Activated CD4-positive, alpha-beta T cell treated with anti-CD3 and anti-CD28 coated beads, Interleukin-2, amount 10 ng/mL, durations not matched to agents 7 days and 5 days (primary cell): ENCODE results near the gene NRG3. TPM values are rescaled to one million over a fixed set of nuclear protein-coding genes. Genes with fewer than 3 reads are reported as not detected.

ENCODE experiments used
- CTCF ChIA-PET: fragments of 350-600 bp; sonication (Branson Sonifier 250); formaldehyde crosslinking; loops from one replicate; lab custom pipeline; 2021; ENCODE audit warnings: antibody characterized with exemption; lab: Charles Lee
- POLR2A ChIA-PET: fragments of 350-600 bp; sonication (Branson Sonifier 250); formaldehyde crosslinking; loops from one replicate; lab custom pipeline; 2021; ENCODE audit warnings: antibody characterized with exemption; lab: Charles Lee
- DNase-seq: peaks from one replicate; pipeline ENCODE4 v3.0.0-alpha.2; 2020
- H3K27ac Mint-ChIP-seq: one replicate; pipeline ENCODE4 v1.8.0; 2021; ENCODE audit warnings: mild to moderate bottlenecking, moderate library complexity, mixed read lengths
- H3K27me3 Mint-ChIP-seq: one replicate; pipeline ENCODE4 v1.8.0; 2021; ENCODE audit warnings: mixed read lengths
- H3K36me3 Mint-ChIP-seq: one replicate; pipeline ENCODE4 v1.8.0; 2021; ENCODE audit warnings: low read depth, mixed read lengths
- H3K4me1 Mint-ChIP-seq: one replicate; pipeline ENCODE4 v1.8.0; 2021; ENCODE audit warnings: mixed read lengths
- H3K4me3 Mint-ChIP-seq: one replicate; pipeline ENCODE4 v1.8.0; 2021; ENCODE audit warnings: mild to moderate bottlenecking, moderate library complexity, mixed read lengths
- H3K9me3 Mint-ChIP-seq: one replicate; pipeline ENCODE4 v1.8.0; 2021; ENCODE audit warnings: mixed read lengths
- total RNA-seq, 2 experiments: library from RNA; stranded (reverse); gene quantifications; one replicate each; pipeline ENCODE4 v1.2.3, GENCODE V29; 2021

Gene NRG3
- total RNA-seq, 2 experiments from 2014 or later, result not detected

DNA sequence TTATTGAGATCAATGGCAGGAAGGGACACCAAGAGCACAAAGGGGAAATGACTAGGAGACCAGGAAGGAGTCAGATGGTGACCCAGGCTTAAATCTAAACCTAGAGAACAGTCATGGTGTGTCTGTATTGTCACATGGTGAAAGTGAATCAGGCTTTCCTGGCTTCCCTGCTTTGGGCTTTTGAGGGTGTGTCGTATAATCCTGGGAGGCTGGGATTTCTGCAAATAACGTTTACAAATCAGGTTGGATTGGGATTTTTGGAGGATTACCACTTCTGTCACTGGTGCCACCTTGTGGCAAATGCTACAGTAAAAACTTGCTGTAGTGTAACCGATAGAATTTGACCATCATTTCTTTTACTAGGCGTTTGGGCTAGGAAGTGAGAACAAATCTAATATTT, 502.6 kb downstream of the NRG3 start:
- H3K27ac Mint-ChIP-seq, result no peak overlapping the region
- H3K4me3 Mint-ChIP-seq, result no peak overlapping the region

DNA sequence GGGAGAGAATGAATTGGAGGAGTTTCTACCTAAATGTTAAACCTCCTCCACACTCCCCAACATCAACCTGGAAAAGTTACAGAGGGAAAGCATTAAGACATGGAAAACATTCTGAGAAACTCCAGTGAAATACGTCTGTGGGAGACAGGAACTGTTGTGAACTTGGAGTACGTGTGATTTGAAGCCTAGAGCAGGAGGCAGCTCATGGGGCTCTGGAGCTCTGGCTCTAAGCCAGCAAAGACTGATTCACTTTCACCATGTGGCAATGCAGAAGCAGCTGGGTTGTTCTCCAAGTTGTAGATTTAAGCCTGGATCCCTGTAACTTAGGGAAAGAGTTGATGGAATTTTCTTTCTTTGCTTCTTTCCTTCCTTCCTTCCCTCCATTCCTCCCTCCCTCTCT, 503.2 kb downstream of the NRG3 start:
- CTCF ChIA-PET, result no interaction called here
- DNase-seq, result no peak
- H3K9me3 Mint-ChIP-seq, result no peaks in the 10 kb centered on the region
- no peak overlapping the region for H3K27ac Mint-ChIP-seq
- no peaks in the 10 kb centered on the region for H3K4me1 Mint-ChIP-seq
- H3K4me3 Mint-ChIP-seq, result no peak overlapping the region
- H3K27me3 Mint-ChIP-seq, result no peaks in the 10 kb centered on the region
- no peaks in the 10 kb centered on the region for H3K36me3 Mint-ChIP-seq
- POLR2A ChIA-PET, result no interaction called here

More for the DNA sequence above, 502.6 kb downstream of the NRG3 start:
- DNase-seq, result no peak
- H3K36me3 Mint-ChIP-seq, result no peaks in the 10 kb centered on the region
- no peaks in the 10 kb centered on the region for H3K27me3 Mint-ChIP-seq
- no peaks in the 10 kb centered on the region for H3K9me3 Mint-ChIP-seq
- POLR2A ChIA-PET, result no interaction called here
- CTCF ChIA-PET, result no interaction called here
- no peaks in the 10 kb centered on the region for H3K4me1 Mint-ChIP-seq

DNA sequence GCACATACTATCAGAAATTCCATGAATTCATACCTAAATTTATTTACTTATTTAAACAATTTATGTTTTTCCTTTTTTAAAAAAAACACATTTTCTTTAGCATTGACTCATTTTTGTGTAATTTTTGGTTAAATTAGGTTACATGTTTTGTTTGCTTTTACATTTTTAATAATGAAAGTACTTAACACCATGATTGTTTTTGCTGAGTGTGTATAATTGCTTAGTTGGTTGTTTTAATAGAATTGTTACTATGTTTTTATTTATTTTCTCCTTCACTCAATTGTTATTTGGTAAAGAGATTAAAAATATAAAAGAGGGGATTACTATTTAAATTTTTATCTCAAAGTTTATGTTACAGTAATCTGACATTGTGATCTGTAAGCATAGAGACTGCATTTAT, 508.4 kb downstream of the NRG3 start:
- Mint-ChIP-seq H3K4me3 (no peak overlapping the region), H3K27ac (no peak overlapping the region), H3K9me3 (no peaks in the 10 kb centered on the region), H3K27me3 (no peaks in the 10 kb centered on the region), H3K36me3 (no peaks in the 10 kb centered on the region), H3K4me1 (no peaks in the 10 kb centered on the region)
- CTCF ChIA-PET, result no interaction called here
- no peak for DNase-seq
- POLR2A ChIA-PET, result no interaction called here

DNA sequence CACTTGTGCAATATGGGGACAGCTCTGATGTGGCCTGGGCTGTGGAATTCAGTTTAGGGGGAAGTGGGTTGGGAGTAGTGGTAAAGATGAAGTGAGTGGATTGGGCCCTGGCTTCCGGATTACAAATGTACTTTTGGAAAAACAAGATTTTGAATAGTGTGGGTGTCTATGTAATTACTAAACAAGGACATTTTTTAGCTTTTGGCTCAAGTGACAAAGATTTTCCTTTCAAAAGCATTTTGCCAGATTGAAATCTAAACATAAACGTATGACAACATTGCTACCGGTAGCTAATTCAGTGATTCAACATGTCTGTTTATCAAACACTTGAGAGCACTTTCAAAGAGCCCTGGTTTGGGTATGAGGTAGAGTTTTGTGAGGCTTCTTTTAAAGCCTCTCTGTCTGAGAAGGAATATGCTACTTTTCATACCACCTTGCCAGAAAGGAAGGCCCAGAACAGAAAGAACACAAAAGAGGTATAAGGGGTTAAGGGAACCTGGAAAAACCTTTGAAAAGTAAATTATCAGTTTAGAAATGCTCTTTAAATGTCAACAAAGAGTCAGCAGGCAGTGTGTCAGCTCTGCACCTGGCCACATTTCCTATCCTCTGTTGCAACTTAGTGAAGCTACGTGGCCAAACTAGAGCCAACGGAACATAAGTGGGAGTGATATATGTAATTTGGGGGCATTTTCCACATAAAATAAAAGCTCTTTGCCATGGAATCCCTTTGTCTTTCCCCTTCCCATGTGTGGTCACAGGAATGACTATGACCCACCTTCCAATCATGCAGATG, 516.1 kb downstream of the NRG3 start:
- no peaks in the 10 kb centered on the region for H3K27me3 Mint-ChIP-seq
- H3K27ac Mint-ChIP-seq, result no peak overlapping the region
- no peak for DNase-seq
- H3K4me3 Mint-ChIP-seq, result no peak overlapping the region
- H3K4me1 Mint-ChIP-seq, result no peaks in the 10 kb centered on the region
- ChIA-PET CTCF (no interaction called here), POLR2A (no interaction called here)
- H3K9me3 Mint-ChIP-seq, result no peaks in the 10 kb centered on the region
- no peaks in the 10 kb centered on the region for H3K36me3 Mint-ChIP-seq

DNA sequence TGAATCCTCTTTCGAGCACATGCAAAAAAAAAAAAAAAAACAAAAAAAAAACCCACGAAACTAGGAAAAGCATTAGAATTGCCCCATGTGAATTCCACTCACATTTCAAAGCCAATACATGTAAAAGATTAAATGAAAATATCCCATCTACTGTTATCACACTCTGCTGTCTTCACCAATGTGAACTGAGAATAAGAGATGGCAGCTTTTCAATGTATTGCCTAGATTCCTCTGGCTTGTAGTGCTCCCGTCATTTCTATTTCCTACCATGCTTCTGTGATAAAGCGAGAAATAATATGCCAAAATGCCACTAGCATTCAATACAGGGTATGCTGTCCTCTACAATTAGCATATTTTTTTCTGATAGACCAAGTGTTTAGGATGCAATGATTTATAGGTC, 517.0 kb downstream of the NRG3 start:
- DNase-seq, result no peak
- POLR2A ChIA-PET, result no interaction called here
- no peaks in the 10 kb centered on the region for H3K27me3 Mint-ChIP-seq
- H3K36me3 Mint-ChIP-seq, result no peaks in the 10 kb centered on the region
- H3K4me3 Mint-ChIP-seq, result no peak overlapping the region
- no peak overlapping the region for H3K27ac Mint-ChIP-seq
- CTCF ChIA-PET, result no interaction called here
- no peaks in the 10 kb centered on the region for H3K9me3 Mint-ChIP-seq
- H3K4me1 Mint-ChIP-seq, result no peaks in the 10 kb centered on the region

DNA sequence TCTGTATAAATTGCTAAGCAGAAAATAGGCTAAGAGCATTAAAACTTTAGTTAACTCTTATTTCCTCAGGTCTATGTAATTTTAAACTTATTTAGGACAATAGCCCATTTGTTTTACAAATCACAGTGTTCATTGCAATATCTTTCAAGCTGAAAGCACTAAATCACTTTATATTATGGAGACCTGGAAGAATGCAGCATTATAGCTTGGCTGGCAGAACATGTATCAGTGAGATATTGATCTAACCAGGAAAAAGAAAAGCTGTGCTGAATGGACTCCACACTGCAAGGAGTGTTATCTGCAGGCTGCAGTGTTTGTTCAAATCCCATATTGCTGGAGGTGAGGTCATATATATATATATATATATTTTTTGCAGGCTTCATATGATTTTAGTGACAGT, 517.5 kb downstream of the NRG3 start:
- ChIA-PET CTCF (no interaction called here), POLR2A (no interaction called here)
- Mint-ChIP-seq H3K27me3 (no peaks in the 10 kb centered on the region), H3K4me1 (no peaks in the 10 kb centered on the region), H3K36me3 (no peaks in the 10 kb centered on the region), H3K27ac (no peak overlapping the region), H3K4me3 (no peak overlapping the region), H3K9me3 (no peaks in the 10 kb centered on the region)
- DNase-seq, result no peak

GRCh38 chr10:82394122-82394521, 519.1 kb downstream of the NRG3 start:
- DNase-seq, result no peak
- ChIA-PET POLR2A (no interaction called here), CTCF (interaction anchor here (0.5 to 0.6 kb wide), 2 partner anchors 580 to 1707 kb away, joined by 3 to 4 read pairs; no protein-coding TSS in a partner anchor)
- Mint-ChIP-seq H3K4me3 (no peak overlapping the region), H3K9me3 (no peaks in the 10 kb centered on the region), H3K4me1 (no peaks in the 10 kb centered on the region), H3K27ac (no peak overlapping the region), H3K27me3 (no peaks in the 10 kb centered on the region), H3K36me3 (no peaks in the 10 kb centered on the region)

- no peak overlapping the region for H3K27ac Mint-ChIP-seq
- no peaks in the 10 kb centered on the region for H3K27me3 Mint-ChIP-seq
- H3K9me3 Mint-ChIP-seq, result no peaks in the 10 kb centered on the region
- no peaks in the 10 kb centered on the region for H3K4me1 Mint-ChIP-seq
- H3K4me3 Mint-ChIP-seq, result no peak overlapping the region
- H3K36me3 Mint-ChIP-seq, result no peaks in the 10 kb centered on the region
- no peak for DNase-seq
- CTCF ChIA-PET, result no interaction called here
- POLR2A ChIA-PET, result no interaction called here
These were observed 520.0 kb downstream of the NRG3 start for GRCh38 chr10:82394987-82395386.

GRCh38 chr10:82396886-82397285, 521.9 kb downstream of the NRG3 start:
- ChIA-PET POLR2A (no interaction called here), CTCF (no interaction called here)
- Mint-ChIP-seq H3K27ac (no peak overlapping the region), H3K4me3 (no peak overlapping the region), H3K36me3 (no peaks in the 10 kb centered on the region), H3K4me1 (no peaks in the 10 kb centered on the region), H3K9me3 (no peaks in the 10 kb centered on the region), H3K27me3 (no peaks in the 10 kb centered on the region)
- no peak for DNase-seq

DNA sequence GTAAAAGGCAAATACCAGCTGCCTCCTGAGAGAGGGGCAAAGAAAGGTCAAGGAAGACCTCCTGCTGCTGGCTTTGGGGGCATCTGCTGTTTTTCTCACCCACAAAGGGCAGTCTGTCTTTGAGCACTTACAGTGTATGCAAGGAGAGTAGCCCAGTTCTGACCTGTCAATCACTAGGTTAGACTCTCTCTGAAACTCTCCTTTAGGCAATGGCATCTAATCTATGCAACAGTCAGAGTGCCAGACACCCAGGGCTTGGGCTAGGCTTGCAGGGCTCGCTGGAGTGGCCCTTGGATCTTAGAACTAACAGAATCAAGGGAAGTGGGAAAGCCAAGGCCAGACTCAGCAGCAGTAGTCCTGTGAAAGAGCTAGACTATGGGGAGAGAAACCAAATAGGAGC, 522.9 kb downstream of the NRG3 start:
- Mint-ChIP-seq H3K27me3 (no peaks in the 10 kb centered on the region), H3K4me1 (no peaks in the 10 kb centered on the region), H3K9me3 (no peaks in the 10 kb centered on the region), H3K36me3 (no peaks in the 10 kb centered on the region), H3K27ac (no peak overlapping the region), H3K4me3 (no peak overlapping the region)
- POLR2A ChIA-PET, result no interaction called here
- CTCF ChIA-PET, result no interaction called here
- no peak for DNase-seq

DNA sequence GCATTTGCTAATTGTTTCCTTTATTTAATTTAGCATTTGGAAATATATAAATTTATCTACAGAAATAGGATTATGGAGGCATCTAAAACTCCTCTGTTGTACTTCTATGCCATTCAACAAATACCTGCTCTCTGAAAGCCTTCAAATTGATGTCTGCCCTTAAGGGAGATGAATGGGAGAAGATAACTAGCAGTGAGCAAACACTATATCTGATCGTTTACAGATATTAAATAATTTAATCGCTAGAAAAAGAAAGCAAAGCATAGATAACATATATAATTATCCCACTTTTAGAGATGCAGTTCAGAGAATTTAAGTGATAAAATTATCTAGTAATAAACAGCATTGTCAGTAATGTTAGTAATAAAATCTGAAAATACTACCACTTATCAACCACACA, 524.9 kb downstream of the NRG3 start:
- H3K27ac Mint-ChIP-seq, result no peak overlapping the region
- ChIA-PET POLR2A (no interaction called here), CTCF (no interaction called here)
- DNase-seq, result no peak
- no peaks in the 10 kb centered on the region for H3K4me1 Mint-ChIP-seq
- H3K9me3 Mint-ChIP-seq, result no peaks in the 10 kb centered on the region
- H3K4me3 Mint-ChIP-seq, result no peak overlapping the region
- no peaks in the 10 kb centered on the region for H3K27me3 Mint-ChIP-seq
- no peaks in the 10 kb centered on the region for H3K36me3 Mint-ChIP-seq

DNA sequence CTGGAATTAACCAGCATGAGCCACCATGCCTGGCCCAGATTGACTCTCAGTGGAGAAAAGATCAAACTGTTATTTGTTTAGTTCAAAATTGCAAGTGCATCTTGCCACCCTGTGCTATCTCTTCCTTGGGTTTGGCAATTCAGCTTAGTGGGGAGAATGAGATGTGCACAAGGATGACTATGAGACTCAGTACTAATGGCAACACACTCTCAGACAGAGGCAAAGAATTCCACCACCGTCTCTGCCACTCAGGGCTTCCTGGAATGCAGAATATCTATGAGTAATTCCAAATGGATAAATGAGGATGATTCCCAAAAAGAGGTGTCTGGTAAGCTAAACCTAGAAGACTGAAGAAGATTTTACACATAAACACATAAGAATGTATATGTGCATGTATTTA, 525.8 kb downstream of the NRG3 start:
- Mint-ChIP-seq H3K4me3 (no peak overlapping the region), H3K9me3 (no peaks in the 10 kb centered on the region), H3K27ac (no peak overlapping the region), H3K4me1 (no peaks in the 10 kb centered on the region), H3K36me3 (no peaks in the 10 kb centered on the region), H3K27me3 (no peaks in the 10 kb centered on the region)
- ChIA-PET CTCF (no interaction called here), POLR2A (no interaction called here)
- DNase-seq, result no peak

- no peaks in the 10 kb centered on the region for H3K27me3 Mint-ChIP-seq
- no peaks in the 10 kb centered on the region for H3K9me3 Mint-ChIP-seq
- DNase-seq, result no peak
- no peak overlapping the region for H3K4me3 Mint-ChIP-seq
- H3K27ac Mint-ChIP-seq, result no peak overlapping the region
- ChIA-PET CTCF (no interaction called here), POLR2A (no interaction called here)
- H3K36me3 Mint-ChIP-seq, result no peaks in the 10 kb centered on the region
- no peaks in the 10 kb centered on the region for H3K4me1 Mint-ChIP-seq
These were observed 528.0 kb downstream of the NRG3 start for GRCh38 chr10:82402906-82403401.

GRCh38 chr10:82409671-82410070, 534.7 kb downstream of the NRG3 start:
- Mint-ChIP-seq H3K4me3 (no peak overlapping the region), H3K27ac (no peak overlapping the region), H3K36me3 (no peaks in the 10 kb centered on the region), H3K4me1 (no peaks in the 10 kb centered on the region), H3K27me3 (no peaks in the 10 kb centered on the region), H3K9me3 (peaks cover 2% of the 10 kb centered on the region)
- ChIA-PET POLR2A (no interaction called here), CTCF (no interaction called here)
- no peak for DNase-seq
